CD4-positive, alpha-beta T cell (primary cell): ENCODE results near the gene PANK1. TPM values are rescaled to one million over a fixed set of nuclear protein-coding genes. Genes with fewer than 3 reads are reported as not detected.

Experiments used
- ATAC-seq: fragments of 200-7000 bp; cut with Tn5 transposase; one replicate; pipeline ENCODE4 v1.10.0; 2022; ENCODE audit warnings: mild to moderate bottlenecking; ENCODE audit not compliant: poor library complexity
- CTCF ChIA-PET: fragments of 350-600 bp; sonication (Branson Sonifier 250); formaldehyde crosslinking; loops from one replicate; lab custom pipeline; 2021; ENCODE audit warnings: antibody characterized with exemption, inconsistent platforms; lab: Charles Lee
- POLR2A ChIA-PET: fragments of 350-600 bp; sonication (Branson Sonifier 250); formaldehyde crosslinking; loops from one replicate; lab custom pipeline; 2021; ENCODE audit warnings: antibody characterized with exemption, inconsistent platforms; lab: Charles Lee
- DNase-seq, 14 experiments: peaks; one replicate each; pipeline ENCODE4 v3.0.0-alpha.2; 2013 to 2020; ENCODE audit warnings: mixed read lengths in 2 of 14
- H3K27ac ChIP-seq, 2 donors: one replicate each; pipeline versions ENCODE4 v1.5.1 to v1.7.0; 2013; ENCODE audit warnings: low read length in 2 of 2, low read depth in 1 of 2, mild to moderate bottlenecking in 1 of 2
- H3K27me3 ChIP-seq, 2 experiments: 1 replicate in 1 of 2; 2 replicates in 1 of 2; pipeline versions ENCODE4 v1.6.1 to v1.7.0; 2013; ENCODE audit warnings: low read length in 2 of 2, control low read depth in 1 of 2, mild to moderate bottlenecking in 1 of 2, moderate library complexity in 1 of 2; ENCODE audit not compliant: insufficient read depth in 2 of 2, control insufficient read depth in 1 of 2
- H3K36me3 ChIP-seq: one replicate; pipeline ENCODE4 v1.6.1; 2013; ENCODE audit warnings: low read length, control low read depth; ENCODE audit not compliant: insufficient read depth
- H3K4me1 ChIP-seq: one replicate; pipeline ENCODE4 v1.6.1; 2013; ENCODE audit warnings: low read length, control low read depth; ENCODE audit not compliant: insufficient read depth
- H3K4me3 ChIP-seq: one replicate; pipeline ENCODE4 v1.5.1; 2013; ENCODE audit warnings: mild to moderate bottlenecking, low read length, moderate library complexity
- H3K9me3 ChIP-seq, 2 experiments: 1 replicate in 1 of 2; 2 replicates in 1 of 2; pipeline versions ENCODE4 v1.6.1 to v1.7.0; 2013; ENCODE audit warnings: low read length in 2 of 2, mild to moderate bottlenecking in 2 of 2, control low read depth in 1 of 2, moderate library complexity in 1 of 2; ENCODE audit not compliant: control insufficient read depth in 1 of 2, insufficient read depth in 1 of 2
- H3K27ac Mint-ChIP-seq: one replicate; pipeline ENCODE4 v1.8.0; 2020; ENCODE audit warnings: mixed read lengths
- H3K27me3 Mint-ChIP-seq: one replicate; pipeline ENCODE4 v1.8.0; 2021; ENCODE audit warnings: mixed read lengths
- H3K36me3 Mint-ChIP-seq: one replicate; pipeline ENCODE4 v1.8.0; 2021; ENCODE audit warnings: low read depth, mixed read lengths
- H3K4me1 Mint-ChIP-seq: one replicate; pipeline ENCODE4 v1.8.0; 2021; ENCODE audit warnings: low read depth, mixed read lengths
- H3K4me3 Mint-ChIP-seq: one replicate; pipeline ENCODE4 v1.8.0; 2020; ENCODE audit warnings: mild to moderate bottlenecking, mixed read lengths
- H3K9me3 Mint-ChIP-seq: one replicate; pipeline ENCODE4 v1.8.0; 2020; ENCODE audit warnings: mixed read lengths
- CTCF ChIP-seq: fragments of 200-600 bp; IDR thresholded peaks from one replicate; pipeline ENCODE4 v1.8.0; 2022; ENCODE audit warnings: antibody characterized with exemption, mild to moderate bottlenecking
- intact Hi-C, 2 experiments: fragments of 100-400 bp; cut with DNase I in 1 of 2; cut with micrococcal nuclease in 1 of 2; formaldehyde crosslinking; loops; one replicate each; pipeline versions ENCODE4 v1.15.1 to v1.9.0; 2023 to 2025; cut with DNase I, micrococcal nuclease
- total RNA-seq, 174 experiments: library from RNA in 2 of 174; stranded (reverse) in 2 of 174; gene quantifications; one replicate each; pipeline ENCODE4 v1.2.3 and lab custom pipeline; 2021 to 2026

The PANK1 gene
- total RNA-seq, 2 experiments from 2014 or later: 0.55 to 0.61 TPM

- H3K4me3 ChIP-seq: no peak overlapping the region
- no peak overlapping the region for H3K27ac Mint-ChIP-seq
- H3K36me3 ChIP-seq: no peaks in the 10 kb centered on the region
- no peaks in the 10 kb centered on the region for H3K9me3 Mint-ChIP-seq
- ChIA-PET CTCF (interaction anchor here (0.7 kb wide), 1 partner anchor 11 kb away, joined by 3 read pairs; no protein-coding TSS in a partner anchor), POLR2A (no interaction called here)
- H3K27me3 Mint-ChIP-seq: peaks cover 60% of the 10 kb centered on the region
- peaks cover 0 to 8% of the 10 kb centered on the region in 2 experiments for H3K27me3 ChIP-seq
- H3K9me3 ChIP-seq: no peaks in the 10 kb centered on the region
- peaks cover 3% of the 10 kb centered on the region for H3K4me1 ChIP-seq
- no peaks in the 10 kb centered on the region for H3K4me1 Mint-ChIP-seq
- TF ChIP-seq CTCF: no peak
- no peak overlapping the region for H3K4me3 Mint-ChIP-seq
- ATAC-seq: no peak
- DNase-seq: no peak
- H3K36me3 Mint-ChIP-seq: no peaks in the 10 kb centered on the region
- intact Hi-C loops: no loop called here
- H3K27ac ChIP-seq: no peak overlapping the region
Observed at GRCh38 chr10:89540420-89540949, 104.6 kb downstream of the PANK1 start.

- Mint-ChIP-seq H3K36me3 (no peaks in the 10 kb centered on the region), H3K9me3 (no peaks in the 10 kb centered on the region), H3K27ac (no peak overlapping the region), H3K27me3 (peaks cover 78% of the 10 kb centered on the region), H3K4me3 (no peak overlapping the region), H3K4me1 (peaks cover 9% of the 10 kb centered on the region)
- no peak for ATAC-seq
- ChIA-PET CTCF (no interaction called here), POLR2A (no interaction called here)
- Histone ChIP-seq H3K36me3 (no peaks in the 10 kb centered on the region), H3K4me1 (peaks cover 8% of the 10 kb centered on the region), H3K9me3 (peaks cover 0 to 4% of the 10 kb centered on the region in 2 experiments), H3K4me3 (no peak overlapping the region), H3K27ac (no peak overlapping the region), H3K27me3 (peaks cover 24 to 25% of the 10 kb centered on the region in 2 experiments)
- TF ChIP-seq CTCF: no peak
- no peak for DNase-seq
- intact Hi-C loops: no loop called here
Observed at GRCh38 chr10:89537364-89537763, 107.7 kb downstream of the PANK1 start.

- H3K27me3 Mint-ChIP-seq: peaks cover 82% of the 10 kb centered on the region
- Histone ChIP-seq H3K4me1 (peaks cover 8% of the 10 kb centered on the region), H3K27ac (no peak overlapping the region), H3K9me3 (peaks cover 0 to 4% of the 10 kb centered on the region in 2 experiments), H3K36me3 (no peaks in the 10 kb centered on the region), H3K4me3 (no peak overlapping the region), H3K27me3 (peaks cover 24 to 28% of the 10 kb centered on the region in 2 experiments)
- ATAC-seq (no peak), DNase-seq (no peak)
- no peak overlapping the region for H3K27ac Mint-ChIP-seq
- H3K4me3 Mint-ChIP-seq: no peak overlapping the region
- no peaks in the 10 kb centered on the region for H3K36me3 Mint-ChIP-seq
- TF ChIP-seq CTCF: no peak
- H3K4me1 Mint-ChIP-seq: peaks cover 9% of the 10 kb centered on the region
- ChIA-PET CTCF (no interaction called here), POLR2A (no interaction called here)
- intact Hi-C loops: no loop called here
- no peaks in the 10 kb centered on the region for H3K9me3 Mint-ChIP-seq
Observed at GRCh38 chr10:89536013-89536354, 109.1 kb downstream of the PANK1 start.
